Measurements from ENCODE around the gene TRAPPC8. TPM values are rescaled to one million over a fixed set of nuclear protein-coding genes. Genes with fewer than 3 reads are reported as not detected.
A peak's percentile ranks its signal among the peaks of the same experiment; 100 is the strongest.

The TRAPPC8 gene
- total and polyA plus RNA-seq, 2 of the 13 experiments (the other 11 are each of a cell fraction or from before 2014, with no cell fraction given), result 34.6 to 50.8 TPM

DNA sequence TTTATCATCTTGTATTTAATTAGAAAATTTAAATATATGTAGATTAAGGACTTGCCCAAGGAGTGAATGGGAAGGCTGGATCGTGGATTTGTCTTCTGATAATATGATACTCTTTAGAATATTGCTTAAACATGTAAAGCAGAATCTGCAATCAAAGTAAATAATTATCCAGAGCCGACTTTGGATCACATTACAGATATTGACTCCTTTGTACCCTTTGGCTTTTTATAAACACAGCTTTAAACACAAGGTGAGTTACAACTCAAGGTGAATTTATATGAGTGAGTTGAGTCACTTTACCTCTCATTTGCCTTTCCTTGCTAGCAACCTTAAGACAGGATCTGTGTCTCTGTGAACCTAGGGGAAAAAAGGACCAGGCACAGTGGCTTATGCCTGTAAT, 144.5 kb downstream of the TRAPPC8 start (continued):
- TF ChIP-seq, protein P1, sequence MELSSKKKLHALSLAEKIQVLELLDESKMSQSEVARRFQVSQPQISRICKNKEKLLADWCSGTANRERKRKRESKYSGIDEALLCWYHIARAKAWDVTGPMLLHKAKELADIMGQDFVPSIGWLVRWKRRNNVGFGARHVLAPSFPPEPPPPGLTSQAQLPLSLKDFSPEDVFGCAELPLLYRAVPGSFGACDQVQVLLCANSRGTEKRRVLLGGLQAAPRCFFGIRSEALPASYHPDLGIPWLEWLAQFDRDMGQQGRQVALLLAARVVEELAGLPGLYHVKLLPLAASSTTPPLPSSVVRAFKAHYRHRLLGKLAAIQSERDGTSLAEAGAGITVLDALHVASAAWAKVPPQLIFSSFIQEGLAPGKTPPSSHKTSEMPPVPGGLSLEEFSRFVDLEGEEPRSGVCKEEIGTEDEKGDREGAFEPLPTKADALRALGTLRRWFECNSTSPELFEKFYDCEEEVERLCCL (CRISPR knock-in tag; IDR thresholded peaks at IDR 0.05; ENCODE audit: borderline replicate concordance), result no peak
- TF ChIP-seq ZNF230 (CRISPR knock-in tag; IDR thresholded peaks at IDR 0.05), result no peak

- ChIA-PET CTCF (ENCODE audit: low intra/inter-chr PET ratio, low total read pairs) (no interaction called here), POLR2A (no interaction called here)
- H3K4me1 ChIP-seq (ENCODE audit: insufficient read depth, low read length), result peaks cover 22% of the 10 kb centered on the region
- H3K4me2 ChIP-seq (ENCODE audit: low read depth, low read length), result no peak overlapping the region
- no peaks in the 10 kb centered on the region for H3K9me3 ChIP-seq (ENCODE audit: low read length)
- no TSS peak for BruUV-seq (replicated peaks)
- no peak overlapping the region for H3K27ac ChIP-seq (ENCODE audit: extremely low read length, insufficient read depth, low read length)
- 0 out of 5 replicates have a peak, but pooled peaks cover 0 to 3% of the 10 kb centered on the region in 2 experiments for H3K27me3 ChIP-seq (ENCODE audit: control insufficient read depth in 1 of 2, insufficient read depth in 2 of 2, low read length in 2 of 2)
- in situ Hi-C loops (cut with HindIII; ENCODE audit: extremely low pct_ligation_motif_present, low pct_unique_long_range_greater_than_20kb) (no loop called here), intact Hi-C loops (cut with micrococcal nuclease; ENCODE audit: unreplicated experiment) (no loop called here)
- H3K36me3 ChIP-seq (replicated peaks in 1 of 2; ENCODE audit: control insufficient read depth in 1 of 2, insufficient read depth in 2 of 2, low read length in 2 of 2), result no peaks in the 10 kb centered on the region
- no peak overlapping the region for H3K4me3 ChIP-seq (replicated peaks in 1 of 3; ENCODE audit: insufficient read depth in 1 of 3, low read depth in 2 of 3, low read length in 3 of 3)
- H4K20me1 ChIP-seq (ENCODE audit: insufficient read depth, low read length), result no peaks in the 10 kb centered on the region
- ATAC-seq (no peak), FAIRE-seq (no peak), DNase-seq (ENCODE audit: low spot score) (no peak)
- H2AFZ ChIP-seq (ENCODE audit: low read length), result no peak overlapping the region
- H3K9ac ChIP-seq (ENCODE audit: insufficient read depth, low read depth, low read length), result no peak overlapping the region
- 20% methylated on average over 2 of the region's 2 CpGs for WGBS (ENCODE audit: low lambda C conversion rate)
- H3K79me2 ChIP-seq (ENCODE audit: insufficient read depth, low read length), result no peaks in the 10 kb centered on the region
- TF ChIP-seq ZNF263 (CRISPR knock-in tag; IDR thresholded peaks at IDR 0.05) (no peak), PBX3 (CRISPR knock-in tag; IDR thresholded peaks at IDR 0.05; ENCODE audit: borderline replicate concordance) (no peak), RARG (CRISPR knock-in tag; IDR thresholded peaks at IDR 0.05; ENCODE audit: low read depth) (no peak), CSRNP2 (CRISPR knock-in tag; conservative IDR thresholded peaks at IDR 0.05; ENCODE audit: low read depth) (no peak), DR1 (CRISPR knock-in tag; IDR thresholded peaks at IDR 0.05) (no peak), CREB1 (IDR thresholded peaks at IDR 0.05) (peak; percentile 82), CREB1 (CRISPR knock-in tag; IDR thresholded peaks at IDR 0.05) (no peak), CENPX (CRISPR knock-in tag; IDR thresholded peaks at IDR 0.05) (no peak), ZNF496 (CRISPR knock-in tag; IDR thresholded peaks at IDR 0.05; ENCODE audit: insufficient replicate concordance) (no peak), ATF7 (IDR thresholded peaks at IDR 0.05) (peak; percentile 57), ATF7 (CRISPR knock-in tag; IDR thresholded peaks at IDR 0.05) (no peak), IKZF5 (CRISPR knock-in tag; IDR thresholded peaks at IDR 0.05) (no peak), ZNF546 (CRISPR knock-in tag; conservative IDR thresholded peaks at IDR 0.05) (no peak), SAFB2 (CRISPR knock-in tag; IDR thresholded peaks at IDR 0.05; ENCODE audit: borderline replicate concordance, low read depth) (no peak), ZFP1 (CRISPR knock-in tag; IDR thresholded peaks at IDR 0.05) (no peak)
- TF ChIP-seq, protein P2, sequence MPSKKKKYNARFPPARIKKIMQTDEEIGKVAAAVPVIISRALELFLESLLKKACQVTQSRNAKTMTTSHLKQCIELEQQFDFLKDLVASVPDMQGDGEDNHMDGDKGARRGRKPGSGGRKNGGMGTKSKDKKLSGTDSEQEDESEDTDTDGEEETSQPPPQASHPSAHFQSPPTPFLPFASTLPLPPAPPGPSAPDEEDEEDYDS (CRISPR knock-in tag; IDR thresholded peaks at IDR 0.05), result no peak
- TF ChIP-seq, protein P3, sequence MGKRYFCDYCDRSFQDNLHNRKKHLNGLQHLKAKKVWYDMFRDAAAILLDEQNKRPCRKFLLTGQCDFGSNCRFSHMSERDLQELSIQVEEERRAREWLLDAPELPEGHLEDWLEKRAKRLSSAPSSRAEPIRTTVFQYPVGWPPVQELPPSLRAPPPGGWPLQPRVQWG (CRISPR knock-in tag; IDR thresholded peaks at IDR 0.05; ENCODE audit: borderline replicate concordance, low read depth), result no peak
Observed at GRCh38 chr18:31795747-31796146, 147.2 kb downstream of the TRAPPC8 start.
